Transverse colon (tissue), 3 donors: ENCODE data around the gene SF3A2.

Experiments
- CTCF ChIP-seq, 5 experiments: fragments of 200-600 bp in 3 of 5; fragments of 450-650 bp in 2 of 5; sonication (generic) in 3 of 5; IDR thresholded peaks; 1 replicate in 2 of 5; 2 replicates in 3 of 5; pipeline ENCODE4 v1.5.1; 2016 to 2017; ENCODE audit warnings: antibody characterized with exemption in 5 of 5, inconsistent platforms in 3 of 5, mild to moderate bottlenecking in 2 of 5, moderate library complexity in 1 of 5
- EP300 ChIP-seq: sonication (generic); formaldehyde crosslinking; IDR thresholded peaks from one replicate; pipeline ENCODE4 v1.6.1; 2017; ENCODE audit warnings: antibody characterized with exemption, low read depth
- POLR2A ChIP-seq: fragments of 450-650 bp; IDR thresholded peaks from one replicate; pipeline ENCODE4 v1.6.1; 2016; ENCODE audit warnings: antibody characterized with exemption, mild to moderate bottlenecking, moderate library complexity

GRCh38 chr19:2208975-2209374 lies 27.6 kb upstream of the SF3A2 start:
- no peak for TF ChIP-seq CTCF (IDR thresholded peaks at IDR 0.05)
- no peak for TF ChIP-seq POLR2A
- TF ChIP-seq EP300 = no peak
